GM12875 (cell line): ENCODE results near the gene PHLPP1.
"Not testable (repeated sequence)": the region's sequence is repeated elsewhere in the genome, so short reads cannot be mapped to it uniquely, and the experiment has no call there.

Experiments
- H3K4me3 ChIP-seq: one replicate; pipeline ENCODE4 v1.5.1; 2011; ENCODE audit warnings: low read depth, low read length, control low read depth
- CTCF ChIP-seq: IDR thresholded peaks from 2 replicates; pipeline ENCODE4 v1.5.1; 2011; ENCODE audit warnings: low read depth, mild to moderate bottlenecking, control low read depth, inconsistent platforms, low read length, moderate library complexity, borderline replicate concordance; ENCODE audit not compliant: insufficient read depth

The PHLPP1 gene

GRCh38 chr18:62797329-62797728 lies 82.0 kb downstream of the PHLPP1 start:
- no peak overlapping the region for H3K4me3 ChIP-seq
- no peak for TF ChIP-seq CTCF

DNA sequence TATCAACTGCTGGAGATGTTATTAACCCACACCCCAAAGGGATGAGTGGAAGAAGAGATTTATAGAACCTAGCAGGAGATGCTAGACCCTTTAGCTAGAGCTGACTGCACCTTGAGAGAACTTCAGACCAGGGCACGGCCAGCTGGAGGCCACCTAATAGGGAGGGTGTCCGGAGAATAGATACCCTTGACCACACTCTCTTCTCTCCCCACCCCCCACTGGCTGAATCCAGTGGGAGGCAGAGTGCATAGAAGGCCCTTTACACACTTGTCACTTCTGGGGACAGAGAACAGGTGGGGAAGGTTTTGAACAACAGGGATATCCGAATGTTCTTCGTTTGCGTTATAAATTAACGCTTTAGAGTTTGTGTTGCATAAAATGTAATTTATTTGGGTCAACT lies 84.6 kb downstream of the PHLPP1 start:
- no peak overlapping the region for H3K4me3 ChIP-seq
- TF ChIP-seq CTCF: no peak

DNA sequence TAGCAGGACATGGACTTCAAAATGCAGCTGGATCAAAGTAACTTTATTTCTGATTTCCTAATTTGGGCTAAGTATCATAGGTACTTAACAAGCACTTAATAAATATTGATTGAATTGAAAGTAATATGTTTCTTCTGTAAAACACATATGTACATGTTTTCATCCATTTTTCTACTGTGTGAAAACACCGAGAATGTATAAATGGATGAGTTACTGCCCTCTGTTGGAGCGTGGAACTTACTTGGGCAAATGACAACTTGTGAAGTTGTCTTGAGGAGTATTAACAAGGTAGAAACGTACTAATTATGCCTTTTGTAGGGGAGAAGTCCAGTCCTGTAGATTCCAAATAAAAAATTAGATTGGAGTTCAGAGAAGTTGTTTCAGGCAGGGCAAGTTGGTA lies 87.2 kb downstream of the PHLPP1 start:
- no peak for TF ChIP-seq CTCF
- no peak overlapping the region for H3K4me3 ChIP-seq

DNA sequence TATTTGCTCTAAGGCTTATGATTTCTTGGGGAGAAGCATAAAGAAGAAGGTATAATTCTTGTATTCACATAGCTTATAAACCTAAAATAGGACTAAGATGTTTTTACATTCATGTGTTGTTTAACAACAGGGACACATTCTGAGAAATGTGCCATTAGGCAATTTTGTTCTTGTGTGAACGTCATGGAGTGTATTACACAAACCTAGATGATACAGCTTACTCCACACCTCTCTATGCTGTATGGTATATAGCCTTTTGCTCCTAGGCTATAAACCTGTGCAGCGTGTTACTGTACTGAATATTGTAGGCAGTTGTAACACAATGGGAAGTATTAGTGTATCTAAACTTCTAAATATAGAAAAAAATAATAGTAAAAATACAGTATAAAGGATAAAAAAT lies 92.1 kb downstream of the PHLPP1 start:
- no peak overlapping the region for H3K4me3 ChIP-seq
- TF ChIP-seq CTCF: no peak

- H3K4me3 ChIP-seq: no peak overlapping the region
- TF ChIP-seq CTCF: no peak
Observed at GRCh38 chr18:62808123-62808522, 92.8 kb downstream of the PHLPP1 start.

GRCh38 chr18:62809445-62809844 lies 94.1 kb downstream of the PHLPP1 start:
- H3K4me3 ChIP-seq: not testable (repeated sequence)

GRCh38 chr18:62809900-62810299 lies 94.6 kb downstream of the PHLPP1 start:
- H3K4me3 ChIP-seq: no peak overlapping the region
- TF ChIP-seq CTCF: no peak

GRCh38 chr18:62810682-62811081 lies 95.3 kb downstream of the PHLPP1 start:
- TF ChIP-seq CTCF: no peak
- H3K4me3 ChIP-seq: no peak overlapping the region
